Fibroblast of villous mesenchyme (primary cell): ENCODE results near the gene ZNF217. TPM values are rescaled to one million over a fixed set of nuclear protein-coding genes. Genes with fewer than 3 reads are reported as not detected.

Source experiments
- DNase-seq: peaks from one replicate; pipeline ENCODE4 v3.0.0-alpha.2; 2010; ENCODE audit warnings: low read depth
- H3K4me3 ChIP-seq: 2 replicates; pipeline ENCODE4 v1.5.1; 2011; ENCODE audit warnings: low read depth, mild to moderate bottlenecking, low read length
- CTCF ChIP-seq: IDR thresholded peaks from 2 replicates; pipeline ENCODE4 v1.5.1; 2012; ENCODE audit warnings: low read depth, mild to moderate bottlenecking, low read length; ENCODE audit not compliant: insufficient read depth
- total RNA-seq: library from RNA; depleted of rRNA; stranded (reverse); fragments of >200 nt; gene quantifications from 2 replicates; pipeline ENCODE4 v1.2.3, GENCODE V29; 2012

Gene ZNF217
- total RNA-seq, 1 donor = 22.9 TPM

DNA sequence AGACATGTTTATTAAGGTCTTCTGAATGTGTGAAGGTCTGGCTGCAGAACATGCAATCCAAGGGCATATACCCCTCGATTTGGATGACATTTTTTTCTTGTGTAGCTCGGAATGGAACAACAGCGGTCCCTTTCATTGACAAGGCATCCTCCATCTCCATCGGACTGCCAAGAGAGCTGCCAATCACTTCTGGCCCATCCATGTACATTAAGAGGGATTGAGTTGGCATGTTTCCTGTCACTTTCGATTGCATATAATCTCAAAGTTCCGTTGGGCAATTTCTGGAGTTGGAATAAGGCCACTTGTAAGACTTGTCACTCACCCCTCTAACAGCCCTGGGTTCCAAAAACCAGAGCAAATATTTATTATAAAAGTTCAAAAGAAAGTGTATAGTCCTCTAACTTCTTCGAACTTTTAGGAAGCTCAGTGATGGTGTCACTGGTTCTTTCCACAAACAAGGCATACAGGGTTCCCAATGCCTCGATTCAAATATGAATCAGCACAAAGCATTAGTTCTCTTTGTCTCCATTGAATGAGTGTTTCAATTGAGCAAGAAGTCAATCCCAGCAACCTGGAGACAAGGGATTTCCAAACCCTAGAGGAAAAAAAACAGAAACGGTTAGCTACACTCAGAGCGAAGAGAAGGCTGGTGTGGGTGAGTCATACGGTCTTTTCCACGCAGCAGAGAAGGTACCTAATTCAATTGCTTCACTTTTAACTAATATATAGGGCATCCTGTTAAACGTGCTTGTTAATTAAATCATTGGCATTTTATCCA is 10.9 kb downstream of the ZNF217 start:
- no peak overlapping the region for H3K4me3 ChIP-seq
- TF ChIP-seq CTCF = no peak
- DNase-seq = peak; percentile 96

DNA sequence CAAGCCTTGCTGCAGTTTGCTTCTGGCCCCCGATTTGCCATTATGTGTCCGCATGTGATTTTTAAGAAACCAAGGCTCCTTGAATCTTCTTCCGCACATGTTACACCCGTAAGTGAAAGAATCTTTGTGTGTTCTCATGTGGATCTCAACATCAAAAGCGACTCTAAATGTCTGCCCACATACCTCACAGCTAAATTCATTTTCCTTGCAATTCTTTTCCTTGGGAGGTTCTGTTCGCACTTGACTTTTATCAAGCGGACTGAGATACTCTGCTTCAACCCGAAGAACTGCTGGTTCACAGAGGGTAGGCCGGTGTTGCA is 11.4 kb downstream of the ZNF217 start:
- no peak for DNase-seq
- TF ChIP-seq CTCF = no peak
- no peak overlapping the region for H3K4me3 ChIP-seq

DNA sequence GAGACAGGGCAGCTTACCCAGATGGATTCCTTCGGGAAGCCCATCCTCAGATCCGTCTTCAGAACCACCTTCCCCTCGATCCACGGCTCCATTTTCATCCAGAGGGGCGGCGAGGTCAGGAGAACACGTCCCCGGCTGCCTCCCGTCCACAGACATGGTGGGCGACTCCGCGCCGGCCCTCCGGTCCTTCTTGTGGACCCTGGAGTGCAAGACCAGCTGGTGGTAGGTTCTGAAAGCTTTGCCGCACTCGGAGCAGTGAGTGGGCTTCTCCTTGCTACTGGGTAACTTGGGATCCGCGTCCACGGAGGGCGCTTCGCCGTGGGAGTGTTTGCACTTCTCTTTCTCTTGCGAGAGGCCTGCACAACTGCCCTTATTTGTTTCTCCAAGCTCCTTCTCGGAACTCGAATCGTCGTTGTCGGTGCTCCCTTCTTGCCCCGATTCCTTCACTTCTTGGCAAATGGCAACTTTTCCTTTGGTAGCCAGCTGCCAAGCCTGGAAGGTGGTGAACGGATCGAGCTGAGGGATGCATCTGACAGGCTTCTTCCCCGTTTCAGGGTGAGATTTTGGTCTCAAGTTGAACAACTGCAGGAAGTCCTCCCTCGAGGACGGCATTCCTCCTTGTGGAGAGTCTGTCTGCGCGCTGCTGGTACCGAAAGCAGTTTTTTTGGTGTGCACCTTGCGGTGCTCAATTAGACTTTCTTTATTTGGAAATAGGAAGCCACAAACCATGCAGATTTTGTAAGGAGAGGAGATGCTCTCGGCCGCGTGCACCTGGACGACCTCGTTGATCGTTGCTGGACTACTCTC is 12.0 kb downstream of the ZNF217 start:
- DNase-seq = no peak
- TF ChIP-seq CTCF = no peak
- H3K4me3 ChIP-seq = no peak overlapping the region

GRCh38 chr20:53580376-53581111 is 13.1 kb downstream of the ZNF217 start:
- DNase-seq = no peak
- peak overlapping the region; percentile 24 for H3K4me3 ChIP-seq
- TF ChIP-seq CTCF = peak; percentile 24

DNA sequence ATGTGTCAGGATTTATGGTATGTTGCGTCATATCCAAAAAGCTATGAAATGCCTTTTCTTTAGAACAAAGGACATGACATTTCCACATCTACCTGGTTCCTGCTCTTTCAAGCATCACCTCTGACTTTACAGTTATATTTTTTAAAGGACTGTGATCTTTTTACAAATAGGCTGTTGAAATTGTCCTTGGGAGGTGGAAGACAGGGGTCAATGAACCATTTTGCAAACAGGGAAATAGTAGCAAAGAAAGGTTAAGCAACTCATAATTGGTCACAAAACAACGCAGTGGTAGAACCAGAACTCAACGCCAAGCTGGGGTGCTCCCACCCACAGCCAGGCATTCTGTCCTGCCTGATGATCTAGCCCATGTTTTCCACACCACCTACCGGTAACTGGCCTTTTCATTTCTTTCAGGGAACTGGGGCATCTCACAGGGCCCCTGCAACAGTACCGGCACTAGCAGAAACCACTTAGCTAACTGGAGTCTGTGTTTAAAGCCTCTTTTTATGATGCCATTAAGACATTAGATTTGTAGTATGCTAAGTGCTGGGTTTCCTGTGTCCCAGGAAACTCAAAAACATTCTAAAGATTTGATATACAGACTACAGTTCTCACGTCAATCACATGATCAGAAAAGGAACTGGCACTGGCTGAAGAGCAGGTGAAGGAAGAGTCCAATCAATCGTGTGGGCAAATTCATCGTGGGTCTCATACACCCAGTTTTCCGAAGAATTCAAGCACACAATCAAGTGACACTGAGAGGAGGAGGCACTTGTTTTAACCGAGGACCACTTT is 13.9 kb downstream of the ZNF217 start:
- TF ChIP-seq CTCF = peak; percentile 5
- peak; percentile 85 for DNase-seq
- H3K4me3 ChIP-seq = peak overlapping the region; percentile 24

DNA sequence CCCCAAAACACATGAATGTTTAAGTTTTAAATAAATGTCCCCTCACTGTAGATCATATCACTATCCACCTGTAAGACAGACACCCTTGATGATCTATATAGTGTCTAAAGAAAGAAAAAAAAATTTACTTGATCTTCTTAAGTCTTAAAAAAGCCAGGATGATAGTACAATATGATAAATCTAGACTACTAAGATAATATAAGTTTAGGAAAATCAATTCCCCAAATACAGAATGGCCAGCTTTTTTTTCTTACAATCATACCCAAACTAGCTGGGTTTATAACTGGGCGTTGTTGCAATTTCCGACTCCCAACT is 14.4 kb downstream of the ZNF217 start:
- no peak for DNase-seq
- H3K4me3 ChIP-seq = peak overlapping the region; percentile 43
- no peak for TF ChIP-seq CTCF
